Nephron (organoid): Measurements from ENCODE around the gene ROM1.
A peak's percentile ranks its signal among the peaks of the same experiment; 100 is the strongest.

Experiments
- H3K27ac Mint-ChIP-seq, 3 experiments: 2 replicates each; pipeline ENCODE4 v1.8.0; 2020; ENCODE audit warnings: mixed read lengths in 3 of 3, mild to moderate bottlenecking in 2 of 3, moderate library complexity in 1 of 3
- H3K27me3 Mint-ChIP-seq: 2 replicates; pipeline ENCODE4 v1.8.0; 2021; ENCODE audit warnings: low read depth, mild to moderate bottlenecking, moderate library complexity, mixed read lengths
- H3K36me3 Mint-ChIP-seq: 2 replicates; pipeline ENCODE4 v1.8.0; 2020; ENCODE audit warnings: low read depth, mixed read lengths
- H3K4me1 Mint-ChIP-seq: 2 replicates; pipeline ENCODE4 v1.8.0; 2020; ENCODE audit warnings: mixed read lengths
- H3K4me3 Mint-ChIP-seq, 3 experiments: 2 replicates each; pipeline ENCODE4 v1.8.0; 2020; ENCODE audit warnings: mild to moderate bottlenecking in 3 of 3, mixed read lengths in 3 of 3, moderate library complexity in 2 of 3
- H3K9me3 Mint-ChIP-seq: 2 replicates; pipeline ENCODE4 v1.8.0; 2020; ENCODE audit warnings: mixed read lengths
- CTCF ChIP-seq, 3 experiments: fragments of 200-600 bp; sonication (generic); IDR thresholded peaks; one replicate each; pipeline ENCODE4 v1.5.0; 2021; ENCODE audit warnings: antibody characterized with exemption in 3 of 3; ENCODE audit not compliant: unreplicated experiment in 3 of 3

The ROM1 gene

GRCh38 chr11:62644220-62644619 is 31.2 kb downstream of the ROM1 start:
- H3K4me1 Mint-ChIP-seq = peaks cover 15% of the 10 kb centered on the region
- peak overlapping the region; percentile 51 to 93 (median 85) for H3K27ac Mint-ChIP-seq
- peaks cover 25% of the 10 kb centered on the region for H3K36me3 Mint-ChIP-seq
- no peaks in the 10 kb centered on the region for H3K9me3 Mint-ChIP-seq
- no peaks in the 10 kb centered on the region for H3K27me3 Mint-ChIP-seq
- no peak for TF ChIP-seq CTCF (IDR thresholded peaks at IDR 0.05; ENCODE audit: unreplicated experiment in 3 of 3)
- peak overlapping the region; percentile 66 to 80 (median 72) for H3K4me3 Mint-ChIP-seq

GRCh38 chr11:62645671-62645945 is 32.6 kb downstream of the ROM1 start:
- TF ChIP-seq CTCF (IDR thresholded peaks at IDR 0.05; ENCODE audit: unreplicated experiment in 3 of 3) = no peak
- peak overlapping the region; percentile 85 to 99 (median 94) for H3K27ac Mint-ChIP-seq
- H3K36me3 Mint-ChIP-seq = peaks cover 21% of the 10 kb centered on the region
- H3K4me3 Mint-ChIP-seq = peak overlapping the region; percentile 98 to 100 (median 99)
- H3K9me3 Mint-ChIP-seq = no peaks in the 10 kb centered on the region
- no peaks in the 10 kb centered on the region for H3K27me3 Mint-ChIP-seq
- peaks cover 15% of the 10 kb centered on the region for H3K4me1 Mint-ChIP-seq

- Mint-ChIP-seq H3K27ac (peak within 1 kb of the TSS; percentile 85 to 99 (median 94)), H3K9me3 (no peaks in the 10 kb centered on the region), H3K4me3 (peak within 1 kb of the TSS; percentile 98 to 100 (median 99)), H3K4me1 (peaks cover 15% of the 10 kb centered on the region), H3K27me3 (no peaks in the 10 kb centered on the region), H3K36me3 (peaks cover 16% of the 10 kb centered on the region)
- TF ChIP-seq CTCF (IDR thresholded peaks at IDR 0.05; ENCODE audit: unreplicated experiment in 3 of 3) = peak in 1 of 3 experiments; percentile 13
Measured at GRCh38 chr11:62645946-62646824, 33.1 kb downstream of the ROM1 start, which contains the start of gene GANAB. TSS of gene GANAB (minus strand) at chr11:62646613. CDS start at chr11:62646599, 14 bp downstream.

GRCh38 chr11:62646825-62647608 is 34.0 kb downstream of the ROM1 start:
- H3K4me3 Mint-ChIP-seq = peak overlapping the region; percentile 98 to 100 (median 99)
- no peak for TF ChIP-seq CTCF (IDR thresholded peaks at IDR 0.05; ENCODE audit: unreplicated experiment in 3 of 3)
- H3K9me3 Mint-ChIP-seq = no peaks in the 10 kb centered on the region
- peaks cover 12% of the 10 kb centered on the region for H3K36me3 Mint-ChIP-seq
- H3K4me1 Mint-ChIP-seq = peaks cover 15% of the 10 kb centered on the region
- no peaks in the 10 kb centered on the region for H3K27me3 Mint-ChIP-seq
- peak overlapping the region; percentile 85 to 99 (median 94) for H3K27ac Mint-ChIP-seq

GRCh38 chr11:62647609-62648005 is 34.5 kb downstream of the ROM1 start:
- Mint-ChIP-seq H3K4me3 (peak overlapping the region; percentile 29 to 34 (median 30)), H3K27ac (no peak overlapping the region), H3K9me3 (no peaks in the 10 kb centered on the region), H3K27me3 (no peaks in the 10 kb centered on the region), H3K36me3 (peaks cover 12% of the 10 kb centered on the region), H3K4me1 (peaks cover 20% of the 10 kb centered on the region)
- no peak for TF ChIP-seq CTCF (IDR thresholded peaks at IDR 0.05; ENCODE audit: unreplicated experiment in 3 of 3)
